SK-N-SH (cell line): ENCODE data around the gene CAMK4. TPM values are rescaled to one million over a fixed set of nuclear protein-coding genes. Genes with fewer than 3 reads are reported as not detected.

ENCODE experiments used
- CTCF ChIA-PET: fragments of 300-600, 350-600 bp; formaldehyde crosslinking; extraction: SDS; loops from one replicate; lab custom pipeline; 2021; lab: Yijun Ruan, JAX
- POLR2A ChIA-PET: fragments of 350-600 bp; sonication (Branson Sonifier 250); formaldehyde crosslinking; extraction: SDS; loops from one replicate; lab custom pipeline; 2020; ENCODE audit warnings: antibody characterized with exemption, inconsistent platforms; lab: Yijun Ruan, JAX
- DNase-seq: peaks from one replicate; pipeline ENCODE4 v3.0.0; 2012
- H2AFZ ChIP-seq: fragments of 200-600 bp; sonication (generic); 2 replicates; pipeline ENCODE4 v1.8.1; 2016; ENCODE audit warnings: antibody characterized with exemption, mild to moderate bottlenecking, low read depth
- H3F3A ChIP-seq: fragments of 200-600 bp; sonication (generic); replicated peaks from 2 replicates; pipeline ENCODE3; 2016; ENCODE audit warnings: antibody characterized with exemption, mild to moderate bottlenecking; ENCODE audit not compliant: insufficient read depth
- H3K27ac ChIP-seq, 2 experiments: fragments of 200-500 bp in 1 of 2; fragments of 200-600 bp in 1 of 2; sonication (Bioruptor generic) in 1 of 2; sonication (generic), shearing (Covaris generic) in 1 of 2; 2 replicates each; pipeline versions ENCODE4 v1.5.1 to v1.6.1; 2014 to 2016; ENCODE audit warnings: low read depth in 2 of 2, inconsistent platforms in 1 of 2, low read length in 1 of 2, mild to moderate bottlenecking in 1 of 2, mixed read lengths in 1 of 2
- H3K27me3 ChIP-seq: fragments of 200-600 bp; sonication (generic), shearing (Covaris generic); 2 replicates; pipeline ENCODE4 v1.6.1; 2016; ENCODE audit warnings: mixed run types; ENCODE audit not compliant: insufficient read depth
- H3K36me3 ChIP-seq, 2 experiments: fragments of 200-500 bp in 1 of 2; fragments of 200-600 bp in 1 of 2; sonication (Bioruptor generic) in 1 of 2; sonication (generic) in 1 of 2; replicated peaks in 1 of 2; 2 replicates each; pipeline versions ENCODE3 to v1.5.1; 2014 to 2016; ENCODE audit warnings: low read length in 1 of 2, mild to moderate bottlenecking in 1 of 2; ENCODE audit not compliant: insufficient read depth in 2 of 2, control insufficient read depth in 1 of 2
- H3K4me1 ChIP-seq, 2 experiments: fragments of 200-500 bp in 1 of 2; fragments of 200-600 bp in 1 of 2; sonication (Bioruptor generic) in 1 of 2; sonication (generic), shearing (Covaris generic) in 1 of 2; 2 replicates each; pipeline versions ENCODE4 v1.5.1 to v1.6.1; 2014 to 2016; ENCODE audit warnings: low read depth in 1 of 2, low read length in 1 of 2, mixed run types in 1 of 2; ENCODE audit not compliant: insufficient read depth in 2 of 2, control insufficient read depth in 1 of 2
- H3K4me2 ChIP-seq: fragments of 200-600 bp; sonication (generic), shearing (Covaris generic); 2 replicates; pipeline ENCODE4 v1.6.1; 2017; ENCODE audit warnings: mixed run types
- H3K4me3 ChIP-seq, 2 experiments: fragments of 200-500 bp in 1 of 2; fragments of 200-600 bp in 1 of 2; sonication (Bioruptor generic) in 1 of 2; sonication (generic), shearing (Covaris generic) in 1 of 2; 2 replicates each; pipeline versions ENCODE4 v1.5.1 to v1.8.1; 2014 to 2016; ENCODE audit warnings: low read depth in 2 of 2, inconsistent platforms in 1 of 2, low read length in 1 of 2, mild to moderate bottlenecking in 1 of 2, mixed read lengths in 1 of 2, moderate library complexity in 1 of 2
- H3K79me2 ChIP-seq: fragments of 200-600 bp; sonication (generic); 2 replicates; pipeline ENCODE4 v1.8.1; 2017; ENCODE audit warnings: mild to moderate bottlenecking; ENCODE audit not compliant: insufficient read depth
- H3K9ac ChIP-seq: fragments of 200-600 bp; sonication (generic); 2 replicates; pipeline ENCODE4 v1.6.1; 2017; ENCODE audit warnings: mixed run types
- H3K9me2 ChIP-seq: fragments of 200-600 bp; sonication (generic); 2 replicates; pipeline ENCODE4 v1.6.1; 2017; ENCODE audit warnings: mixed run types
- H3K9me3 ChIP-seq: fragments of 200-600 bp; sonication (generic); 2 replicates; pipeline ENCODE4 v1.6.1; 2017; ENCODE audit warnings: mixed run types, mild to moderate bottlenecking, moderate library complexity
- H4K20me1 ChIP-seq: fragments of 200-600 bp; sonication (generic); 2 replicates; pipeline ENCODE4 v1.6.1; 2017; ENCODE audit warnings: mild to moderate bottlenecking, mixed run types; ENCODE audit not compliant: insufficient read depth
- ELF1 ChIP-seq: IDR thresholded peaks from 2 replicates; pipeline ENCODE4 v1.4.0; 2012
- EP300 ChIP-seq, 2 experiments: IDR thresholded peaks; 2 replicates each; pipeline versions ENCODE4 v1.4.0 to v1.6.1; 2012; ENCODE audit warnings: borderline replicate concordance in 1 of 2, low read depth in 1 of 2, low read length in 1 of 2
- EZH2phosphoT487 ChIP-seq: fragments of 200-600 bp; sonication (generic); IDR thresholded peaks from 2 replicates; pipeline ENCODE4 v1.6.1; 2017; ENCODE audit warnings: low read depth, mixed run types, mild to moderate bottlenecking, antibody characterized with exemption, moderate library complexity, borderline replicate concordance
- FOSL2 ChIP-seq: IDR thresholded peaks from 2 replicates; pipeline ENCODE4 v1.4.0; 2012; ENCODE audit warnings: low read depth, mild to moderate bottlenecking, moderate library complexity, borderline replicate concordance
- FOXJ3 ChIP-seq: sonication (generic); formaldehyde crosslinking; IDR thresholded peaks from 2 replicates; pipeline ENCODE4 v1.5.1; 2020; ENCODE audit warnings: mild to moderate bottlenecking, missing genetic modification reagents
- GABPA ChIP-seq: IDR thresholded peaks from 2 replicates; pipeline ENCODE4 v1.4.0; 2012; ENCODE audit warnings: low read depth, mild to moderate bottlenecking
- GATA2 ChIP-seq: sonication (generic); formaldehyde crosslinking; IDR thresholded peaks from 2 replicates; pipeline ENCODE4 v1.5.0; 2020; ENCODE audit warnings: mild to moderate bottlenecking, missing genetic modification reagents
- JUND ChIP-seq: IDR thresholded peaks from 2 replicates; pipeline ENCODE4 v1.4.0; 2012
- MEF2A ChIP-seq: IDR thresholded peaks from 2 replicates; pipeline ENCODE4 v1.4.0; 2012; ENCODE audit warnings: low read depth, borderline replicate concordance
- MXI1 ChIP-seq: IDR thresholded peaks from 2 replicates; pipeline ENCODE4 v1.6.1; 2012; ENCODE audit warnings: mild to moderate bottlenecking, low read depth, low read length, improper control_type of control experiment
- NFIC ChIP-seq: IDR thresholded peaks from 2 replicates; pipeline ENCODE4 v1.4.0; 2012; ENCODE audit warnings: borderline replicate concordance
- NRF1 ChIP-seq: IDR thresholded peaks from 2 replicates; pipeline ENCODE4 v1.6.1; 2012; ENCODE audit warnings: low read depth, mild to moderate bottlenecking, low read length
- RAD21 ChIP-seq: IDR thresholded peaks from 2 replicates; pipeline ENCODE4 v1.6.1; 2012; ENCODE audit warnings: mild to moderate bottlenecking, low read length
- RXRA ChIP-seq: IDR thresholded peaks from 2 replicates; pipeline ENCODE4 v1.4.0; 2012; ENCODE audit warnings: low read depth, mild to moderate bottlenecking, borderline replicate concordance
- TCF12 ChIP-seq: IDR thresholded peaks from 2 replicates; pipeline ENCODE4 v1.4.0; 2012
- TEAD4 ChIP-seq: IDR thresholded peaks from 2 replicates; pipeline ENCODE4 v1.4.0; 2012; ENCODE audit warnings: mild to moderate bottlenecking, borderline replicate concordance; ENCODE audit not compliant: insufficient read depth
- WGBS: methylation state at CpG from one replicate; pipeline ENCODE4 v1.1.6; 2017; ENCODE audit warnings: low lambda C conversion rate; 5-methylcytosine and 5-hydroxymethylcytosine counted together
- polyA plus RNA-seq, 3 experiments: library from polyadenylated mRNA; depleted of rRNA; stranded (reverse); fragments of >200 nt; gene quantifications; 2 replicates each; pipeline ENCODE4 v1.2.3, GENCODE V29; 2012
- TF ChIP-seq, protein P1 (sequence below): IDR thresholded peaks from 2 replicates; pipeline ENCODE4 v1.4.0; 2012; ENCODE audit warnings: low read depth
- TF ChIP-seq, protein P2 (sequence below): IDR thresholded peaks from 2 replicates; pipeline ENCODE4 v1.4.0; 2012; ENCODE audit warnings: low read depth, borderline replicate concordance
- TF ChIP-seq, protein P3 (sequence below): fragments of 150-350 bp; IDR thresholded peaks from 2 replicates; pipeline ENCODE4 v1.6.1; 2016; ENCODE audit warnings: mild to moderate bottlenecking, low read depth, low read length
- TF ChIP-seq, protein P4 (sequence below): IDR thresholded peaks from 2 replicates; pipeline ENCODE4 v1.4.0; 2012; ENCODE audit warnings: low read depth, borderline replicate concordance

CAMK4 gene
- polyA plus RNA-seq, 1 of the 3 experiments (the other 2 are of a cell fraction) = 4.1 TPM

DNA sequence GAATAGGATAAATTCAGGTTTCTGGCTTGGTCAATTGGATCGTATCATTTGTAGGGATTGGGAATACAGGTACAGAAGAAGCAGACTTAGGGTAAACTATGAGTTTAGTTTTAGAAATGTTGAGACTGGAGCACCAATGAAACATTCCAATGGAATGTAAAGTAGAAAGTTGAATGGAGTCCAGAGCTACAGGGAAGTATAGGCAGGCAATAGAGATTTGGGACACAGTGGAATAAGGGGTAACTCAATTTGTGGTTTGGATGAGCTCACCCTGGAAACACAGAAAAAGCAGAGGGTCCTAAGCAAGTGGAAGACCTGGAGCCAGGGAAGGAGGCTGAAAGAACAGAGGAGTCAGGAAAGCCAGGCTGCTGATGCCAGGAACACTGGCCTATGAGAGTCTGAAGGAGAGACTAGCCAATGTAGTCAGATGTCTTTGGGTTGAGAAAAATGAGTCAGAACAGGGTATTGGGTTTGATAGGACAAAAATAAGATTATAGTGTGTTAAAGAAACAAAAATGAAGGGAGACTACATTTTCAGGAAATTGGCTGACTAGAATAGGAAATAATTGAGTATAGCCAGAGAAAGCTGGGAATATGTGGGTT lies 215.4 kb downstream of the CAMK4 start:
- ChIA-PET CTCF (no interaction called here), POLR2A (no interaction called here)
- WGBS = 21% methylated on average over 1 of the region's 1 CpG

More for the DNA sequence above, 215.4 kb downstream of the CAMK4 start:
- Histone ChIP-seq H3K79me2 (no peaks in the 10 kb centered on the region), H3K27me3 (no peaks in the 10 kb centered on the region), H3K9ac (peak overlapping the region; percentile 16; the same call in 1 of the 2 replicates), H3K27ac (peak overlapping the region; percentile 47 to 73), H3K36me3 (no peaks in the 10 kb centered on the region), H4K20me1 (no peaks in the 10 kb centered on the region), H3K9me2 (no peaks in the 10 kb centered on the region), H3K4me3 (no peak overlapping the region), H3K4me1 (peaks cover 3 to 13% of the 10 kb centered on the region in 2 experiments), H3K9me3 (no peaks in the 10 kb centered on the region), H3F3A (peaks cover 6% of the 10 kb centered on the region), H2AFZ (peak overlapping the region; percentile 76), H3K4me2 (peak overlapping the region; percentile 57)
- TF ChIP-seq GATA2 (CRISPR knock-in tag) = no peak
- TF ChIP-seq EZH2phosphoT487 = no peak
- no peak for TF ChIP-seq MXI1
- TF ChIP-seq ELF1 = no peak
- TF ChIP-seq RXRA = no peak
- no peak for TF ChIP-seq MEF2A
- TF ChIP-seq, protein P1, sequence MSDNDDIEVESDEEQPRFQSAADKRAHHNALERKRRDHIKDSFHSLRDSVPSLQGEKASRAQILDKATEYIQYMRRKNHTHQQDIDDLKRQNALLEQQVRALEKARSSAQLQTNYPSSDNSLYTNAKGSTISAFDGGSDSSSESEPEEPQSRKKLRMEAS = no peak
- TF ChIP-seq NFIC = peak; percentile 68; the same call in 1 of the 2 replicates
- TF ChIP-seq RAD21 = no peak
- TF ChIP-seq TCF12 = peak; percentile 38; the same call in 1 of the 2 replicates
- TF ChIP-seq FOXJ3 (CRISPR knock-in tag) = no peak
- no peak for TF ChIP-seq EP300 (IDR thresholded peaks at IDR 0.05; ENCODE audit: borderline replicate concordance in 1 of 2, low read depth in 1 of 2, low read length in 1 of 2)
- TF ChIP-seq TEAD4 = no peak
- TF ChIP-seq, protein P2, sequence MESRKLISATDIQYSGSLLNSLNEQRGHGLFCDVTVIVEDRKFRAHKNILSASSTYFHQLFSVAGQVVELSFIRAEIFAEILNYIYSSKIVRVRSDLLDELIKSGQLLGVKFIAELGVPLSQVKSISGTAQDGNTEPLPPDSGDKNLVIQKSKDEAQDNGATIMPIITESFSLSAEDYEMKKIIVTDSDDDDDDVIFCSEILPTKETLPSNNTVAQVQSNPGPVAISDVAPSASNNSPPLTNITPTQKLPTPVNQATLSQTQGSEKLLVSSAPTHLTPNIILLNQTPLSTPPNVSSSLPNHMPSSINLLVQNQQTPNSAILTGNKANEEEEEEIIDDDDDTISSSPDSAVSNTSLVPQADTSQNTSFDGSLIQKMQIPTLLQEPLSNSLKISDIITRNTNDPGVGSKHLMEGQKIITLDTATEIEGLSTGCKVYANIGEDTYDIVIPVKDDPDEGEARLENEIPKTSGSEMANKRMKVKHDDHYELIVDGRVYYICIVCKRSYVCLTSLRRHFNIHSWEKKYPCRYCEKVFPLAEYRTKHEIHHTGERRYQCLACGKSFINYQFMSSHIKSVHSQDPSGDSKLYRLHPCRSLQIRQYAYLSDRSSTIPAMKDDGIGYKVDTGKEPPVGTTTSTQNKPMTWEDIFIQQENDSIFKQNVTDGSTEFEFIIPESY = no peak
- TF ChIP-seq, protein P3, sequence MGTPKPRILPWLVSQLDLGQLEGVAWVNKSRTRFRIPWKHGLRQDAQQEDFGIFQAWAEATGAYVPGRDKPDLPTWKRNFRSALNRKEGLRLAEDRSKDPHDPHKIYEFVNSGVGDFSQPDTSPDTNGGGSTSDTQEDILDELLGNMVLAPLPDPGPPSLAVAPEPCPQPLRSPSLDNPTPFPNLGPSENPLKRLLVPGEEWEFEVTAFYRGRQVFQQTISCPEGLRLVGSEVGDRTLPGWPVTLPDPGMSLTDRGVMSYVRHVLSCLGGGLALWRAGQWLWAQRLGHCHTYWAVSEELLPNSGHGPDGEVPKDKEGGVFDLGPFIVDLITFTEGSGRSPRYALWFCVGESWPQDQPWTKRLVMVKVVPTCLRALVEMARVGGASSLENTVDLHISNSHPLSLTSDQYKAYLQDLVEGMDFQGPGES = no peak
- TF ChIP-seq, protein P4, sequence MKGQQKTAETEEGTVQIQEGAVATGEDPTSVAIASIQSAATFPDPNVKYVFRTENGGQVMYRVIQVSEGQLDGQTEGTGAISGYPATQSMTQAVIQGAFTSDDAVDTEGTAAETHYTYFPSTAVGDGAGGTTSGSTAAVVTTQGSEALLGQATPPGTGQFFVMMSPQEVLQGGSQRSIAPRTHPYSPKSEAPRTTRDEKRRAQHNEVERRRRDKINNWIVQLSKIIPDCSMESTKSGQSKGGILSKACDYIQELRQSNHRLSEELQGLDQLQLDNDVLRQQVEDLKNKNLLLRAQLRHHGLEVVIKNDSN = no peak
- TF ChIP-seq FOSL2 = peak; percentile 52; the same call in 1 of the 2 replicates
- no peak for TF ChIP-seq NRF1
- peak; percentile 36; the same call in 1 of the 2 replicates for TF ChIP-seq JUND
- TF ChIP-seq GABPA = no peak
- DNase-seq = no peak
